K562 (cell line): ENCODE measurements around the gene LMNTD2. TPM values are rescaled to one million over a fixed set of nuclear protein-coding genes. Genes with fewer than 3 reads are reported as not detected.

Source experiments
- ATAC-seq: fragments of 200-7000 bp; cut with Tn5 transposase; 3 replicates; pipeline ENCODE4 v1.9.1; 2020; ENCODE audit warnings: moderate library complexity
- BruUV-seq: library from RNA; stranded (reverse); fragments of 400-500 nt; replicated peaks from 2 replicates; lab custom pipeline; 2021; lab: Mats Ljungman, UMichigan
- CTCF ChIA-PET: fragments of 300-600 bp; formaldehyde crosslinking; extraction: SDS; loops from one replicate; lab custom pipeline; 2021; ENCODE audit warnings: low intra/inter-chr PET ratio; lab: Yijun Ruan, JAX
- POLR2A ChIA-PET: fragments of 300-600, 350-650 bp; sonication (Branson Sonifier 250); formaldehyde crosslinking; extraction: SDS; loops from one replicate; lab custom pipeline; 2021; ENCODE audit warnings: antibody characterized with exemption, inconsistent platforms; lab: Yijun Ruan, JAX
- DNase-seq, 4 experiments: peaks; one replicate each; pipeline versions ENCODE4 v3.0.0 to v3.0.0-alpha.2; 2011 to 2018; ENCODE audit warnings: low spot score in 3 of 4, mixed read lengths in 3 of 4; ENCODE audit errors: extremely low read depth in 1 of 4
- FAIRE-seq: peaks from 2 replicates; lab custom pipeline; 2011; peaks lifted over from hg19 to GRCh38; lab: Jason Lieb, UNC
- H2AFZ ChIP-seq: 2 replicates; pipeline ENCODE4 v1.6.0; 2011; ENCODE audit warnings: low read depth, low read length, control low read depth, inconsistent platforms
- H3K27ac ChIP-seq: fragments of 200-600 bp; 3 replicates; pipeline ENCODE4 v1.8.0; 2011; ENCODE audit warnings: low read depth, mild to moderate bottlenecking, control low read depth, inconsistent platforms, low read length, moderate library complexity, mixed read lengths; ENCODE audit errors: extremely low read depth
- H3K27me3 ChIP-seq, 2 experiments: fragments of 300-600 bp in 1 of 2; 2 replicates in 1 of 2; 3 replicates in 1 of 2; pipeline versions ENCODE4 v1.6.0 to v1.8.0; 2011; ENCODE audit warnings: inconsistent platforms in 2 of 2, low read length in 2 of 2, mild to moderate bottlenecking in 1 of 2, mixed read lengths in 1 of 2, moderate library complexity in 1 of 2; ENCODE audit not compliant: control insufficient read depth in 2 of 2, insufficient read depth in 2 of 2
- H3K36me3 ChIP-seq: fragments of 300-600 bp; 3 replicates; pipeline ENCODE4 v1.8.0; 2011; ENCODE audit warnings: mild to moderate bottlenecking, low read length, inconsistent platforms; ENCODE audit not compliant: control insufficient read depth, insufficient read depth
- H3K4me1 ChIP-seq, 2 experiments: fragments of 200-600 bp in 1 of 2; replicated peaks in 1 of 2; 2 replicates in 1 of 2; 3 replicates in 1 of 2; pipeline versions ENCODE4 v1.5.1 to v1.8.0; 2011; ENCODE audit warnings: inconsistent platforms in 2 of 2, low read length in 2 of 2, mild to moderate bottlenecking in 1 of 2, mixed read lengths in 1 of 2, moderate library complexity in 1 of 2; ENCODE audit not compliant: control insufficient read depth in 2 of 2, insufficient read depth in 2 of 2
- H3K4me2 ChIP-seq: 2 replicates; pipeline ENCODE4 v1.6.1; 2011; ENCODE audit warnings: low read length, control low read depth, inconsistent platforms, mixed read lengths; ENCODE audit not compliant: insufficient read depth
- H3K4me3 ChIP-seq: fragments of 200-600 bp; sonication (generic), shearing (Covaris generic); 2 replicates; pipeline ENCODE4 v1.5.1; 2016; ENCODE audit warnings: control low read depth, inconsistent platforms
- H3K79me2 ChIP-seq: fragments of 200-600 bp; 3 replicates; pipeline ENCODE4 v1.8.0; 2011; ENCODE audit warnings: low read length, inconsistent platforms; ENCODE audit not compliant: control insufficient read depth, insufficient read depth
- H3K9ac ChIP-seq, 2 experiments: 2 replicates each; pipeline versions ENCODE4 v1.6.0 to v1.6.1; 2011; ENCODE audit warnings: low read depth in 2 of 2, low read length in 2 of 2, control low read depth in 1 of 2, inconsistent platforms in 1 of 2, mild to moderate bottlenecking in 1 of 2, mixed read lengths in 1 of 2; ENCODE audit not compliant: insufficient read depth in 1 of 2
- H3K9me1 ChIP-seq: one replicate; pipeline ENCODE4 v1.6.0; 2011; ENCODE audit warnings: inconsistent platforms, mild to moderate bottlenecking, low read length, moderate library complexity; ENCODE audit not compliant: control insufficient read depth, insufficient read depth
- H3K9me3 ChIP-seq: replicated peaks from 2 replicates; pipeline ENCODE4 v1.5.1; 2011; ENCODE audit warnings: low read depth, low read length, inconsistent platforms; ENCODE audit not compliant: control insufficient read depth, insufficient read depth
- H4K20me1 ChIP-seq: replicated peaks from 2 replicates; pipeline ENCODE4 v1.6.1; 2011; ENCODE audit warnings: low read length, inconsistent platforms, mixed read lengths; ENCODE audit not compliant: control insufficient read depth, insufficient read depth
- FOXP1 ChIP-seq: sonication (generic); formaldehyde crosslinking; IDR thresholded peaks from 2 replicates; pipeline ENCODE4 v1.8.0; 2022; ENCODE audit warnings: mild to moderate bottlenecking, missing genetic modification reagents
- RBFOX2 ChIP-seq: fragments of 200-400 bp; formaldehyde crosslinking; IDR thresholded peaks from 2 replicates; pipeline ENCODE4 v1.6.1; 2017; ENCODE audit warnings: low read depth, mild to moderate bottlenecking, low read length, moderate library complexity
- SP2 ChIP-seq: IDR thresholded peaks from 2 replicates; pipeline ENCODE4 v1.6.1; 2011; ENCODE audit warnings: mild to moderate bottlenecking, low read depth, low read length, moderate library complexity; ENCODE audit not compliant: poor library complexity, severe bottlenecking; ENCODE audit errors: extremely low read depth
- WGBS: fragments of 100-300 bp; shearing (Covaris generic); methylation state at CpG from one replicate; pipeline ENCODE4 v1.1.6; 2016; ENCODE audit warnings: low coverage, mixed read lengths; ENCODE audit not compliant: insufficient coverage; ENCODE audit errors: missing lambda C conversion rate; 5-methylcytosine and 5-hydroxymethylcytosine counted together
- in situ Hi-C: fragments of 300-500 bp; cut with MboI; formaldehyde crosslinking; loops from 4 replicates; pipeline ENCODE4 v1.15.0; 2018; ENCODE audit warnings: inconsistent platforms, mixed read lengths
- intact Hi-C: fragments of 100-400 bp; cut with micrococcal nuclease; formaldehyde crosslinking; loops from 2 replicates; pipeline ENCODE4 v1.14.2; 2022
- polyA plus RNA-seq, 8 experiments: library from polyadenylated mRNA; depleted of rRNA in 4 of 8; stranded (reverse) in 5 of 8; unstranded in 3 of 8; fragments of >200 nt; fragmentation: Nextera tagmentation in 2 of 8; fragmentation: Illumina TruSeq in 1 of 8; extraction: Ambion mirVana in 2 of 8; extraction: Trizol in 1 of 8; gene quantifications; 2 replicates each; pipeline versions ENCODE4 v1.2.1 to v1.2.3, GENCODE V29; 2011 to 2014; ENCODE audit warnings: inconsistent platforms in 1 of 8, missing spikeins in 1 of 8
- total RNA-seq, 7 experiments: library from RNA; depleted of rRNA in 6 of 7; stranded (reverse); fragments of >200 nt in 6 of 7; fragmentation: Illumina TruSeq in 2 of 7; extraction: Trizol in 2 of 7; gene quantifications; 2 replicates each; pipeline versions ENCODE4 v1.2.1 to v1.2.3, GENCODE V29; 2011 to 2021; ENCODE audit warnings: low replicate concordance in 1 of 7
- TF ChIP-seq, protein P1 (sequence below): sonication (generic); formaldehyde crosslinking; IDR thresholded peaks from 2 replicates; pipeline ENCODE4 v1.8.1; 2023; ENCODE audit warnings: mild to moderate bottlenecking, missing genetic modification reagents

The LMNTD2 gene
- total and polyA plus RNA-seq, 9 of the 15 experiments (the other 6 are each of a cell fraction or from before 2014, with no cell fraction given) = 0.48 to 4.2 (median 1.5) TPM; not detected in 3

DNA sequence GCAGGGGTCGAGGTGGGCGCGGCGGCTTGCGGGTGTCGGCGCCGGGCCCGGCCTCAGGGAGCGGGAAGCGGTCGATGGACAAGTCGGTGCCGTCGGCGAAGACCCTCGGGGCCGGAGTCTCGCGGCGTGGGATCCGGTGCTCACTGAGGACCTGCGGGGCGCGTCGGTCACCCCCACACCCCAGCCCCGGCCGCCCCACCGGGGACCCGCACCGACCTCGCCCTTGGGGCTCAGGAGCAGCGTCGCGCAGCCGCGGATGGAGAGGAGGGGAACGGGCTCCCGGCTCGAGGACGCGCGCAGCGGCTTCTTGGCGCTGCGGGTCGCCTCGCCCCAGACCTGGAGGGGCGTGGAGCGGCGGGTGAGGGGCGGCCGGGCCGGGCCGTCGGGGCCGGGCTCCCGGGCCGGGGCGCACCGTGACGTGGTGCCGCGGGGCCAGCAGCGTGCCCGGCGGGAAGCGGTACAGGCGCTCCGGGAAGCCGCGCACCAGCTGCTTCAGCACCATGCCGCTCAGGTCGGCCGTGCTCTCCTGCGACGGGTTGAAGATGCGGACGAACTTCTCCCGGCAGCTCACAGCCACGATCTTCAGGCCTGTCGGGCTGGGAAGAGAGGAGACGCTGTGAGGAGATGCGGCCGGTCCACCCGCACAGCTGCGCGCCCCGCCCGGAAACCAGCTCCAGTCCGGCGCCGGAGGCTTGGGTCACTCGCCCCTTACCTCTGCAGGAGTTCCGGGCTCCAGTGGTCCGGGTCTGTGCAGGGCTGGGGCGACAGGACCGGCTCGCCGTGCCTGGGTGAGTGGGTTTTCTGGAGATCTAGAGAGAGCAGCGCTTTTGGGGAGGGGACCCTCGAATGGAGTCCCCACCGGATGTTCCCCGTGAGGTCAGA lies 4.5 kb downstream of the LMNTD2 start:
- intact Hi-C loops (loop anchor here (10.0 kb wide), 2 partner anchors 59 to 139 kb away; partner anchors contain the start of genes DEAF1, IRF7 and TMEM80), in situ Hi-C loops (no loop called here)
- no peak for ATAC-seq
- FAIRE-seq = no peak
- no TSS peak for BruUV-seq
- no peak overlapping the region for H3K9ac ChIP-seq
- CTCF ChIA-PET = interaction anchor here (1.8 kb wide), 1 partner anchor 172 kb away, joined by 12 read pairs; no protein-coding TSS in a partner anchor
- H3K27me3 ChIP-seq = no peaks in the 10 kb centered on the region
- TF ChIP-seq SP2 (no peak), RBFOX2 (peak; percentile 7; the same call in 1 of the 2 replicates), FOXP1 (no peak)
- TF ChIP-seq, protein P1, sequence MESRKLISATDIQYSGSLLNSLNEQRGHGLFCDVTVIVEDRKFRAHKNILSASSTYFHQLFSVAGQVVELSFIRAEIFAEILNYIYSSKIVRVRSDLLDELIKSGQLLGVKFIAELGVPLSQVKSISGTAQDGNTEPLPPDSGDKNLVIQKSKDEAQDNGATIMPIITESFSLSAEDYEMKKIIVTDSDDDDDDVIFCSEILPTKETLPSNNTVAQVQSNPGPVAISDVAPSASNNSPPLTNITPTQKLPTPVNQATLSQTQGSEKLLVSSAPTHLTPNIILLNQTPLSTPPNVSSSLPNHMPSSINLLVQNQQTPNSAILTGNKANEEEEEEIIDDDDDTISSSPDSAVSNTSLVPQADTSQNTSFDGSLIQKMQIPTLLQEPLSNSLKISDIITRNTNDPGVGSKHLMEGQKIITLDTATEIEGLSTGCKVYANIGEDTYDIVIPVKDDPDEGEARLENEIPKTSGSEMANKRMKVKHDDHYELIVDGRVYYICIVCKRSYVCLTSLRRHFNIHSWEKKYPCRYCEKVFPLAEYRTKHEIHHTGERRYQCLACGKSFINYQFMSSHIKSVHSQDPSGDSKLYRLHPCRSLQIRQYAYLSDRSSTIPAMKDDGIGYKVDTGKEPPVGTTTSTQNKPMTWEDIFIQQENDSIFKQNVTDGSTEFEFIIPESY (CRISPR knock-in tag) = peak; percentile 73
- peaks cover 27 to 97% of the 10 kb centered on the region in 2 experiments for H3K4me1 ChIP-seq
- no peaks in the 10 kb centered on the region for H3K9me3 ChIP-seq
- no peak overlapping the region for H2AFZ ChIP-seq
- DNase-seq = no peak
- POLR2A ChIA-PET = interaction anchor here (0.6 to 1.8 kb wide), 4 partner anchors 15 to 100 kb away, joined by 3 to 5 read pairs (median 4); no protein-coding TSS in a partner anchor
- no peak overlapping the region for H3K4me3 ChIP-seq
- 93% methylated on average over 11 of the region's 104 CpGs for WGBS
- H3K79me2 ChIP-seq = peaks cover 9% of the 10 kb centered on the region; the same call in 1 of the 3 replicates
- peaks cover 2% of the 10 kb centered on the region for H3K9me1 ChIP-seq
- no peak overlapping the region for H3K27ac ChIP-seq
- no peaks in the 10 kb centered on the region for H3K36me3 ChIP-seq
- no peak overlapping the region for H3K4me2 ChIP-seq
- no peaks in the 10 kb centered on the region for H4K20me1 ChIP-seq
